GM19023 (cell line): Measurements from ENCODE around the gene OR56A3.

Source experiments
- ATAC-seq: cut with Tn5 transposase; IDR thresholded peaks from one replicate; pipeline ENCODE4 v1.9.1; 2021; ENCODE audit warnings: mild to moderate bottlenecking, moderate library complexity; ENCODE audit not compliant: unreplicated experiment

Gene OR56A3

GRCh38 chr11:5968394-5968793 lies 26.3 kb downstream of the OR56A3 start, which contains the start of gene OR56A5:
Gene OR56A5, minus strand, starts transcription at chr11:5968494. Its CDS starts 0 bp downstream, at chr11:5968494.
- ATAC-seq = no peak

GRCh38 chr11:5973530-5973929 lies 31.5 kb downstream of the OR56A3 start:
- ATAC-seq = no peak

GRCh38 chr11:5983443-5983842 lies 41.4 kb downstream of the OR56A3 start:
- ATAC-seq = no peak

DNA sequence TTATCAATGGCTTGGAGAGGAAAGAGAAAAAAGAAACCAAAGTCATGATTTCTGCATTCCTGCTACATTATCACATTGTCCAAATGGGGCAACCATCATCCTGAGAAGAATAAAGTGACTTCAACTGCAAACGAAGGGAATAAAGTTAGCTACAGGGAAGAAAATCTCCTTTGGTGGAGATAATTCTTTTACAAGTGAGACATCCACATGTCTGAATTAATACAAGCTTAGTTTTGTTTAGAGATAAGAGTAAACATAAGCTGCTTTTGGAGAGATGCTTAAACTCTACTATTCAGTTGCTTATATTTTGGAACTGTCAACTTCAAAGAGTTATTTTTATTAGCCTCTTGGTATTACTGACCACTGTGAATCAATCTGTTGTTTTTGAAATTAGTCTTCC lies 44.8 kb downstream of the OR56A3 start, which contains the start of gene OR52L1:
TSS of gene OR52L1 (minus strand) at position 101 of the 400 bp plus-strand sequence. CDS start at position 46, 55 bp downstream.
- no peak for ATAC-seq

GRCh38 chr11:5989203-5989602 lies 47.2 kb downstream of the OR56A3 start:
- no peak for ATAC-seq

DNA sequence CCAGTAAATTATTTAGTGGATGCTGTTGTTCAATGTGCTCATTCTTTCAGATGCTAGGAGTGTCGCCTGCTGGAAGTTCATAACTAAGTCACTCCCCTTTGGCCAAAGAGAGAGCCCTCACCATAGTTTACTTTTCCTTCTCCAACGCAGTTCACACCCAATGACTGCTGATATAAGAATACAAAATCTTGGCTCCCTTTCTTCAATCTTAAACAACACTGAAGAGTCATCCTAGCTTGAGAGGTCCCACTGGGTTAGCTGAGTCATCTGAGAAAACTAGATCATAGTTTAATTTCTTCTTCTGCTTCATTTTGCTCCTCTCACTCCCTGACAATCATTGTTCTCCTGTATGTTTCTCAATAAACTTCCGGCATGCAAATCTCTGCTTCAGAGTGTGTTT lies 50.1 kb downstream of the OR56A3 start:
- ATAC-seq = no peak

DNA sequence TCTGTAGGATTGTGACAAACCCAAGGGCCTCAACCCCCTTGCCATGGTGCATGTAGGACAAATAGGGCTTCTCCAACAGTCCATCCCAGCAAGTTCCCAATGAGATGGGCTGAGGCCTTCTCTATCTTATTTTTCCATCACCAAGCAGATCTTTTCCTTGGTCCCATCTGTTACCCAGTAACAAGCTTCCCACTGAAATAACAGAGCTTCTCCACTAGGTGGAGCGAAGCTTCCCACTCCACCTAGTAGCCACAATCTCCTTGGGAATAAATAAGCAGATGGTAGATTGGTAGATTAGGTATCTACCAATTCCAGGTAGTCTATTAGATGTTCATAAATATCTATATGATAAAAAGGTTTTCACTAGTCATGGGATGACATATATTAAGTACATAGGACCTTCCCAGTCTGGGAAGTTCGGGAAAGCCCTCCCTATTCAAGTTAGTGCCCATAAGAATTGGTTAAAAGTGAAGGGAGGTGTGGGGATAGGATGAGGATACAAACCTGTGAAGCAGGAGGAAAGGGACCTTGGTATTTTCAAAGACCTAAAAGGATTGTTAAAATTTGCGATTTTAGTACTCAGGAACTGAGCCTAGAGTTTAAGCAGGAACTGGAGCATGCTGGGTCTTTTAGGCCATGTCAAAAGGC lies 50.7 kb downstream of the OR56A3 start:
- no peak for ATAC-seq

DNA sequence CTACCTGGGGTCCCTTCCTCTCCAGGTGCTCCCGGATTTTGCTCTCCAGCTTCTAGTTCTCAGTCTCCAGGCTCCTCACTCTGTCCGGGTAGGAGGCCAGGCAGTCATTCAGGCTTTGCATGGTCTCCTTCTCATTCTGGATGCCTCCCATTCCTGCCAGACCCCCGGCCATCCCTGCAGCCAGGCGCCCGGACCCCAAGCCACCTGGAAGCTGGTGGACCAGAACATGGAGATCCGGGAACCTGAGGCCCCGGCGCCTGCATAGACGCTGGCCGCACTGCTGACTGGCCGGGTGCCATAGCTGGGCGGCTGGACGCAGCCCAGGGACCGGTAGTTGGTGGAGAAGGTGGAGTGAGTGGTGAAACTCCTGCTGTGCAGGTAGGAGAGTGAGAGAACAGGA lies 52.7 kb downstream of the OR56A3 start:
- no peak for ATAC-seq
